ENCODE measurements around the gene NPVF.

DNA sequence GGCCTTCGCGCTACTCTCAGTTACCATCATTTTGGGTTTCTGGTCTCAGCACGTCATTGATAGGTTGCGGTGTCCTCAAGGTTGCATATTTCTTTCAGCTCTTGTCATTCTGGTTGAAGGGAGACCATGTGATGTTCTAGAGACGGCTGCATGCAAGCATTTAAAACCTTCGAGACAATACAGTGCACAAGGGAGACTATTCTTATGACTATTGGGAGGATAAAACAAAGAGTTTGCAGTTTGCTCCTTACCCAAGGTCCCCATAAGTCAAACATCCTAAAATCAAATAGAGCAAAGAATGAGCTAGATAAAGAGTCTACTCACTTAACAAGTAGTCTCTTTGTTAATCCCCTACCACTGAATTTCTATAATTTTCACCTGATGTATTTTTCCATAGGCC, 39.1 kb downstream of the NPVF start:
- TF ChIP-seq EZH2 (IDR thresholded peaks at IDR 0.05; ENCODE audit: insufficient read depth, poor library complexity, severe bottlenecking) (no peak), EZH2phosphoT487 (IDR thresholded peaks at IDR 0.05; ENCODE audit: insufficient read depth, low read depth) (no peak)
